H1 (cell line): ENCODE data around the gene ZFPL1. TPM values are rescaled to one million over a fixed set of nuclear protein-coding genes. Genes with fewer than 3 reads are reported as not detected.

Experiments
- BRCA1 ChIP-seq: IDR thresholded peaks from 2 replicates; pipeline ENCODE4 v1.6.1; 2012; ENCODE audit warnings: low read depth, low read length, improper control_type of control experiment
- RNF2 ChIP-seq: fragments of 200-900, 300-1000 bp; sonication (generic); IDR thresholded peaks from 2 replicates; pipeline ENCODE4 v1.7.1; 2016; ENCODE audit warnings: borderline replicate concordance, low read depth, mild to moderate bottlenecking, antibody characterized with exemption, low read length; ENCODE audit not compliant: poor library complexity, severe bottlenecking; ENCODE audit errors: missing control alignments
- polyA plus RNA-seq, 7 experiments: library from polyadenylated mRNA; depleted of rRNA in 3 of 7; stranded (reverse) in 5 of 7; unstranded in 2 of 7; fragments of >200 nt in 5 of 7; fragments of 200-250 nt in 2 of 7; gene quantifications; 1 replicate in 5 of 7; 2 replicates in 1 of 7; 4 replicates in 1 of 7; pipeline versions ENCODE4 v1.2.1 to v1.2.3, GENCODE V29; 2011 to 2013; ENCODE audit warnings: missing spikeins in 2 of 7, mixed read lengths in 2 of 7
- total RNA-seq: library from RNA; stranded (reverse); fragmentation: NEBNext Ultra II Directional; extraction: Animal tissue kit (Norgen Biotek cat#: 25700); gene quantifications from 2 replicates; pipeline ENCODE4 v1.2.1, GENCODE V29; 2021
- TF ChIP-seq, protein P1 (sequence below): IDR thresholded peaks from 2 replicates; pipeline ENCODE4 v1.6.1; 2011; ENCODE audit warnings: low read length, improper control_type of control experiment

ZFPL1 gene
- total and polyA plus RNA-seq, 2 of the 8 experiments (the other 6 are each of a cell fraction or from before 2014, with no cell fraction given) = 21.5 to 76.8 TPM

DNA sequence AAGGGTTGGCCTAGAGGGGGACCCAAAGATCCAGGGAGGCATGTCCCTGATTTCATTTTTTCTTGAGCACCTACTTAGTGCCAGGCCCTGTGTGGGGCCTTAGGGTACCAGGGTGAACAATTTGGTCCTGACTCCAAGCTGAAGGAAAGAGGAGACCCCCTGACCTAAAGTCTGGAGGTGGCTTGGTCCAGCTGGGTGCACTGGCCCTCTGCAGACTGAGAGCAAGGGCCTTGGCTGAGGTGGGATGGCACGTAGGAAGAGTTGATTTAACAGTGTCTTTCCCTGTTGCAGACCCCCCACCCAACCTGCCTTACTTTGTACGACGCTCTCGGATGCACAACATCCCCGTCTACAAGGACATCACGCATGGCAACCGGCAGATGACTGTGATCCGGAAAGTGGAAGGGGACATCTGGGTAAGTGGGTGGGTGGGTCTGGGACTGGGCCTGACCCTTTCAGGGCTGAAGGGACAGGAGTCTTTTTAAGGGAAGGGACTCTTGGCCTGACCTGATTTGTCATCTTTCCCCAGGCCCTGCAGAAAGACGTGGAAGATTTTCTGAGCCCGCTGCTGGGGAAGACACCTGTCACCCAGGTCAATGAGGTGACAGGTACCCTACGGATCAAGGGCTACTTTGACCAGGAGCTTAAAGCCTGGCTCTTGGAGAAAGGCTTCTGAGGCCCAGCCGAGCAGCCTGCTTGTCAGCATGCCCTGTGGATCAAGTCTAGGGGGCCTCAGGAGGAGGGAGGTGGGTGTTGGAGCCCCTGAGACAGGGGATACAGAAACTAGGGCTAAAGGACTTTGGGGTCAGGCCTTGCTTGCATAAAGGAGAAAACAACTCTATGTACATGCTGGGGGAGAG lies 41.4 kb downstream of the ZFPL1 start (continued):
- TF ChIP-seq, protein P1, sequence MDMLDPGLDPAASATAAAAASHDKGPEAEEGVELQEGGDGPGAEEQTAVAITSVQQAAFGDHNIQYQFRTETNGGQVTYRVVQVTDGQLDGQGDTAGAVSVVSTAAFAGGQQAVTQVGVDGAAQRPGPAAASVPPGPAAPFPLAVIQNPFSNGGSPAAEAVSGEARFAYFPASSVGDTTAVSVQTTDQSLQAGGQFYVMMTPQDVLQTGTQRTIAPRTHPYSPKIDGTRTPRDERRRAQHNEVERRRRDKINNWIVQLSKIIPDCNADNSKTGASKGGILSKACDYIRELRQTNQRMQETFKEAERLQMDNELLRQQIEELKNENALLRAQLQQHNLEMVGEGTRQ = no peak
- TF ChIP-seq BRCA1 (no peak), RNF2 (no peak)
